D721Med (cell line): ENCODE measurements around the gene ILF2.

Experiments used
- DNase-seq: peaks from one replicate; pipeline ENCODE4 v3.0.0; 2011; ENCODE audit warnings: low spot score; ENCODE audit not compliant: insufficient read length
- FAIRE-seq: peaks from 2 replicates; lab custom pipeline; 2011; peaks lifted over from hg19 to GRCh38; lab: Jason Lieb, UNC
- CTCF ChIP-seq: IDR thresholded peaks from 2 replicates; pipeline ENCODE4 v1.5.1; 2012; ENCODE audit warnings: mild to moderate bottlenecking, control low read depth; ENCODE audit not compliant: insufficient read depth; ENCODE audit errors: missing control alignments

The ILF2 gene

GRCh38 chr1:153626904-153627714 is 43.7 kb downstream of the ILF2 start, which contains the start of gene S100A13:
S100A13 (minus strand) TSS chr1:153627505; CDS start chr1:153626472, 1,033 bp downstream.
- no peak for TF ChIP-seq CTCF
- no peak for FAIRE-seq
- DNase-seq: no peak

- no peak for FAIRE-seq
- no peak for DNase-seq
- TF ChIP-seq CTCF: no peak
Measured at GRCh38 chr1:153626477-153626903, 44.3 kb downstream of the ILF2 start.

GRCh38 chr1:153624965-153625611 is 45.7 kb downstream of the ILF2 start:
- no peak for TF ChIP-seq CTCF
- no peak for DNase-seq
- FAIRE-seq: no peak

- FAIRE-seq (no peak), DNase-seq (no peak)
- no peak for TF ChIP-seq CTCF
Measured at GRCh38 chr1:153623101-153623500, 47.7 kb downstream of the ILF2 start.

- DNase-seq: no peak
- TF ChIP-seq CTCF: no peak
- FAIRE-seq: no peak
Measured at GRCh38 chr1:153619171-153619570, 51.6 kb downstream of the ILF2 start.

GRCh38 chr1:153617663-153618062 is 53.1 kb downstream of the ILF2 start:
- FAIRE-seq (no peak), DNase-seq (no peak)
- peak; percentile 76 for TF ChIP-seq CTCF

GRCh38 chr1:153616917-153617311 is 53.9 kb downstream of the ILF2 start:
- no peak for FAIRE-seq
- TF ChIP-seq CTCF: no peak
- no peak for DNase-seq
